NT2/D1 (cell line): ENCODE results near the gene SNAPC1.

ENCODE experiments used
- SUZ12 ChIP-seq: IDR thresholded peaks from 2 replicates; pipeline ENCODE4 v1.6.1; 2011; ENCODE audit not compliant: insufficient read length, insufficient read depth; ENCODE audit errors: extremely low read depth
- YY1 ChIP-seq: IDR thresholded peaks from 2 replicates; pipeline ENCODE4 v1.6.1; 2011; ENCODE audit not compliant: insufficient read length, insufficient read depth
- ZNF274 ChIP-seq: IDR thresholded peaks from 2 replicates; pipeline ENCODE4 v1.6.1; 2011; ENCODE audit warnings: mild to moderate bottlenecking, low read depth, low read length

- no peak for TF ChIP-seq YY1
- no peak for TF ChIP-seq SUZ12
- no peak for TF ChIP-seq ZNF274
Observed at GRCh38 chr14:61737915-61738314, 24.3 kb upstream of the SNAPC1 start.
